Heart right ventricle (tissue), 16 donors: Measurements from ENCODE around the gene SERBP1. TPM values are rescaled to one million over a fixed set of nuclear protein-coding genes. Genes with fewer than 3 reads are reported as not detected.
"Not testable (repeated sequence)": the region's sequence is repeated elsewhere in the genome, so short reads cannot be mapped to it uniquely, and the experiment has no call there.

Source experiments
- ATAC-seq, 8 donors: fragments of 200-7000 bp; cut with Tn5 transposase; one replicate each; pipeline ENCODE4 v1.9.1; 2020; ENCODE audit warnings: mild to moderate bottlenecking in 8 of 8, moderate library complexity in 8 of 8, moderate number of reproducible peaks in 1 of 8
- DNase-seq, 2 donors: peaks; one replicate each; pipeline ENCODE4 v3.0.0-alpha.2; 2020
- H3K27ac ChIP-seq, 10 donors: fragments of 200-600 bp; sonication (generic) in 2 of 10; one replicate each; pipeline versions ENCODE4 v1.5.0 to v1.8.0; 2020 to 2022; ENCODE audit warnings: mild to moderate bottlenecking in 3 of 10
- H3K27me3 ChIP-seq, 7 donors: fragments of 200-600 bp; one replicate each; pipeline ENCODE4 v1.8.0; 2021 to 2022; ENCODE audit warnings: mild to moderate bottlenecking in 2 of 7
- H3K36me3 ChIP-seq, 9 donors: fragments of 200-600 bp; sonication (generic) in 1 of 9; one replicate each; pipeline versions ENCODE4 v1.5.0 to v1.8.0; 2020 to 2022; ENCODE audit warnings: mild to moderate bottlenecking in 2 of 9
- H3K4me1 ChIP-seq, 9 donors: fragments of 200-600 bp; sonication (generic) in 1 of 9; one replicate each; pipeline versions ENCODE4 v1.5.0 to v1.8.0; 2020 to 2022; ENCODE audit warnings: mild to moderate bottlenecking in 4 of 9
- H3K4me3 ChIP-seq, 10 donors: fragments of 200-600 bp; sonication (generic) in 2 of 10; one replicate each; pipeline versions ENCODE4 v1.5.0 to v1.8.0; 2020 to 2022; ENCODE audit warnings: mild to moderate bottlenecking in 7 of 10, moderate library complexity in 2 of 10
- H3K9me3 ChIP-seq, 11 donors: fragments of 200-600 bp in 10 of 11; sonication (generic) in 2 of 11; one replicate each; pipeline versions ENCODE4 v1.5.0 to v1.8.0; 2013 to 2022; ENCODE audit warnings: mild to moderate bottlenecking in 2 of 11, control low read depth in 1 of 11, moderate library complexity in 1 of 11
- WGBS, 2 donors: extraction: QIAGEN DNeasy Blood & Tissue Kit; methylation state at CpG; one replicate each; pipeline ENCODE4 v1.1.7; 2013; ENCODE audit warnings: inconsistent platforms in 1 of 2; 5-methylcytosine and 5-hydroxymethylcytosine counted together
- intact Hi-C, 10 donors: fragments of 100-400 bp; cut with DNase I; formaldehyde crosslinking; loops; one replicate each; pipeline versions ENCODE4 v1.11.1 to v1.14.2; 2022
- polyA plus RNA-seq, 2 donors: library from polyadenylated mRNA; stranded (reverse); fragments of 200-250 nt; gene quantifications; one replicate each; pipeline ENCODE4 v1.2.3, GENCODE V29; 2013
- total RNA-seq, 10 donors: library from RNA; stranded (reverse); fragmentation: NEBNext Ultra II Directional in 3 of 10; extraction: Animal tissue kit (Norgen Biotek cat#: 25700) in 3 of 10; gene quantifications; one replicate each; pipeline versions ENCODE4 v1.2.1 to v1.2.4, GENCODE V29; 2021 to 2023
- TF ChIP-seq, protein P1 (sequence below), 9 donors: fragments of 200-600 bp; sonication (generic) in 2 of 9; IDR thresholded peaks; one replicate each; pipeline versions ENCODE4 v1.5.0 to v1.8.0; 2021 to 2022; ENCODE audit warnings: antibody characterized with exemption in 9 of 9, mild to moderate bottlenecking in 5 of 9, moderate library complexity in 1 of 9
- donor health status: Arrhythmogenic right ventricular cardiomyopathy.
- donor health status: ischemic (EF 13 %, LVEDD 7.1; RV severe dilation, severe dysfunction).
- donor health status: healthy with polysubstance abuse.
- donor health status: DM: no; HTN: yes; CAD: no.
- donor health status: DM: no; HTN: no; CAD: no.
- donor health status: ischemic (EF 25% LVEDD 6.9; RV normal size, moderate dysfunction).
- donor health status: ischemic (EF 25% LVEDD 5.7; RV mildly dilated, moderate dysfunction).
- donor health status: healthy.
- donor health status: DM: yes; HTN: yes; CAD: no.
- donor health status: Ischemic cardiomyopathy.
- donor health status: ischemic (EF 35%, LVEDD 5.7; RV mildly dilated, moderate dysfunction).
- donor health status: nonischemic (EF 11% LVEDD 7.7; RV severe dilation, severe dysfunction).
- donor health status: DM: yes; HTN: yes; CAD: no.
- donor health status: PGD.
- donor health status: ischemic (EF 29% LVEDD 5.4; RV normal size, mild dysfunction).
- donor health status: nonischemic (EF 23%, LVEDD 6.1; RV moderate dilation, normal function).

Gene SERBP1
- total and polyA plus RNA-seq, 12 donors = 58.3 to 153 (median 136) TPM

- DNase-seq (no peak), ATAC-seq (no peak)
- TF ChIP-seq, protein P1, sequence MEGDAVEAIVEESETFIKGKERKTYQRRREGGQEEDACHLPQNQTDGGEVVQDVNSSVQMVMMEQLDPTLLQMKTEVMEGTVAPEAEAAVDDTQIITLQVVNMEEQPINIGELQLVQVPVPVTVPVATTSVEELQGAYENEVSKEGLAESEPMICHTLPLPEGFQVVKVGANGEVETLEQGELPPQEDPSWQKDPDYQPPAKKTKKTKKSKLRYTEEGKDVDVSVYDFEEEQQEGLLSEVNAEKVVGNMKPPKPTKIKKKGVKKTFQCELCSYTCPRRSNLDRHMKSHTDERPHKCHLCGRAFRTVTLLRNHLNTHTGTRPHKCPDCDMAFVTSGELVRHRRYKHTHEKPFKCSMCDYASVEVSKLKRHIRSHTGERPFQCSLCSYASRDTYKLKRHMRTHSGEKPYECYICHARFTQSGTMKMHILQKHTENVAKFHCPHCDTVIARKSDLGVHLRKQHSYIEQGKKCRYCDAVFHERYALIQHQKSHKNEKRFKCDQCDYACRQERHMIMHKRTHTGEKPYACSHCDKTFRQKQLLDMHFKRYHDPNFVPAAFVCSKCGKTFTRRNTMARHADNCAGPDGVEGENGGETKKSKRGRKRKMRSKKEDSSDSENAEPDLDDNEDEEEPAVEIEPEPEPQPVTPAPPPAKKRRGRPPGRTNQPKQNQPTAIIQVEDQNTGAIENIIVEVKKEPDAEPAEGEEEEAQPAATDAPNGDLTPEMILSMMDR (IDR thresholded peaks at IDR 0.05) = no peak
- Histone ChIP-seq H3K27ac (no peak overlapping the region), H3K9me3 (no peaks in the 10 kb centered on the region), H3K4me3 (no peak overlapping the region), H3K36me3 (peaks cover 9 to 100% (median 73%) of the 10 kb centered on the region in 9 donors), H3K4me1 (peaks cover 0 to 40% (median 24%) of the 10 kb centered on the region in 9 donors), H3K27me3 (no peaks in the 10 kb centered on the region)
- 68 to 76% methylated on average over 6 of the region's 6 CpGs for WGBS, 2 donors
- intact Hi-C loops = no loop called here
Observed at GRCh38 chr1:67418839-67419586, 11.2 kb downstream of the SERBP1 start.

- H3K4me3 ChIP-seq, ATAC-seq, H3K27me3 ChIP-seq, H3K9me3 ChIP-seq, H3K27ac ChIP-seq, intact Hi-C loops, DNase-seq: not testable (repeated sequence)
- Histone ChIP-seq H3K36me3 (peaks cover 9 to 100% (median 71%) of the 10 kb centered on the region in 9 donors), H3K4me1 (peaks cover 0 to 40% (median 24%) of the 10 kb centered on the region in 9 donors)
- WGBS, 2 donors = 83 to 87% methylated on average over 4 of the region's 4 CpGs
Observed at GRCh38 chr1:67417733-67418132, 12.5 kb downstream of the SERBP1 start.

GRCh38 chr1:67415041-67415440, 15.2 kb downstream of the SERBP1 start:
- no peak overlapping the region for H3K27ac ChIP-seq

GRCh38 chr1:67414574-67414973, 15.6 kb downstream of the SERBP1 start:
- ATAC-seq = no peak
- no peak for DNase-seq
- Histone ChIP-seq H3K27ac (no peak overlapping the region), H3K9me3 (no peaks in the 10 kb centered on the region), H3K4me1 (peaks cover 0 to 19% (median 8%) of the 10 kb centered on the region in 9 donors), H3K27me3 (no peaks in the 10 kb centered on the region), H3K4me3 (no peak overlapping the region), H3K36me3 (peaks cover 5 to 100% (median 67%) of the 10 kb centered on the region in 9 donors)
- WGBS, 2 donors = 95 to 99% methylated on average over 2 of the region's 2 CpGs
- TF ChIP-seq, protein P1 (IDR thresholded peaks at IDR 0.05) = no peak
- intact Hi-C loops = no loop called here

More at GRCh38 chr1:67415041-67415440, 15.2 kb downstream of the SERBP1 start:
- Histone ChIP-seq H3K36me3 (peaks cover 5 to 100% (median 62%) of the 10 kb centered on the region in 9 donors), H3K4me3 (no peak overlapping the region), H3K4me1 (peaks cover 0 to 23% (median 10%) of the 10 kb centered on the region in 9 donors), H3K9me3 (no peaks in the 10 kb centered on the region), H3K27me3 (no peaks in the 10 kb centered on the region)
- ATAC-seq (no peak), DNase-seq (no peak)
- TF ChIP-seq, protein P1 (IDR thresholded peaks at IDR 0.05) = no peak
- WGBS, 2 donors = 93 to 94% methylated on average over 13 of the region's 13 CpGs
- intact Hi-C loops = no loop called here

- H3K9me3 ChIP-seq, H3K4me3 ChIP-seq, DNase-seq, ATAC-seq, H3K4me1 ChIP-seq, H3K27ac ChIP-seq, intact Hi-C loops, H3K27me3 ChIP-seq: not testable (repeated sequence)
- H3K36me3 ChIP-seq = peaks cover 0 to 92% (median 61%) of the 10 kb centered on the region in 9 donors
- 75 to 79% methylated on average over 2 of the region's 2 CpGs for WGBS, 2 donors
Observed at GRCh38 chr1:67413101-67413500, 17.1 kb downstream of the SERBP1 start.
